ENCODE data around the gene TBATA. TPM values are rescaled to one million over a fixed set of nuclear protein-coding genes. Genes with fewer than 3 reads are reported as not detected.
"Not testable (repeated sequence)": the region's sequence is repeated elsewhere in the genome, so short reads cannot be mapped to it uniquely, and the experiment has no call there.

TBATA gene
- total RNA-seq, 1 experiment from 2014 or later: not detected

GRCh38 chr10:70771311-70772194 is 13.6 kb downstream of the TBATA start:
- no peak for DNase-seq (ENCODE audit: low spot score)
- no peaks in the 10 kb centered on the region for H3K27me3 ChIP-seq (replicated peaks; ENCODE audit: insufficient read depth, low read depth, low read length, poor library complexity)

GRCh38 chr10:70770516-70770915 is 14.7 kb downstream of the TBATA start:
- H3K4me1 ChIP-seq (ENCODE audit: insufficient read depth, low read length, poor library complexity, severe bottlenecking); DNase-seq (ENCODE audit: low spot score); H3K4me3 ChIP-seq (ENCODE audit: low read depth, low read length, poor library complexity, severe bottlenecking); H3K27me3 ChIP-seq (replicated peaks; ENCODE audit: insufficient read depth, low read depth, low read length, poor library complexity); POLR2A ChIA-PET (ENCODE audit: low non-redundant PET); intact Hi-C loops (cut with micrococcal nuclease; ENCODE audit: unreplicated experiment); H3K27ac ChIP-seq (ENCODE audit: low read depth, low read length, poor library complexity, severe bottlenecking); H3K36me3 ChIP-seq (ENCODE audit: insufficient read depth, low read length, poor library complexity, severe bottlenecking); BruUV-seq (replicated peaks); H3K9me3 ChIP-seq (ENCODE audit: low read depth, low read length, poor library complexity, severe bottlenecking); CTCF ChIA-PET: not testable (repeated sequence)

More at GRCh38 chr10:70771311-70772194, 13.6 kb downstream of the TBATA start:
- TF ChIP-seq CTCF (conservative IDR thresholded peaks at IDR 0.05; ENCODE audit: low read depth, low read length): no peak
- TF ChIP-seq EZH2 (IDR thresholded peaks at IDR 0.05; ENCODE audit: borderline replicate concordance, low read depth, low read length, poor library complexity, severe bottlenecking): no peak
- no peaks in the 10 kb centered on the region for H3K36me3 ChIP-seq (ENCODE audit: insufficient read depth, low read length, poor library complexity, severe bottlenecking)
- ChIA-PET POLR2A (ENCODE audit: low non-redundant PET) (no interaction called here), CTCF (no interaction called here)
- no peak overlapping the region for H3K27ac ChIP-seq (ENCODE audit: low read depth, low read length, poor library complexity, severe bottlenecking)
- H3K9me3 ChIP-seq (ENCODE audit: low read depth, low read length, poor library complexity, severe bottlenecking): no peaks in the 10 kb centered on the region
- H3K4me3 ChIP-seq (ENCODE audit: low read depth, low read length, poor library complexity, severe bottlenecking): no peak overlapping the region
- intact Hi-C loops (cut with micrococcal nuclease; ENCODE audit: unreplicated experiment): no loop called here
- H3K4me1 ChIP-seq (ENCODE audit: insufficient read depth, low read length, poor library complexity, severe bottlenecking): no peaks in the 10 kb centered on the region
- BruUV-seq (replicated peaks): no TSS peak

- TF ChIP-seq EZH2 (IDR thresholded peaks at IDR 0.05; ENCODE audit: borderline replicate concordance, low read depth, low read length, poor library complexity, severe bottlenecking) (no peak), CTCF (conservative IDR thresholded peaks at IDR 0.05; ENCODE audit: low read depth, low read length) (no peak)
- BruUV-seq (replicated peaks): no TSS peak
- Histone ChIP-seq H3K36me3 (ENCODE audit: insufficient read depth, low read length, poor library complexity, severe bottlenecking) (no peaks in the 10 kb centered on the region), H3K4me1 (ENCODE audit: insufficient read depth, low read length, poor library complexity, severe bottlenecking) (no peaks in the 10 kb centered on the region), H3K9me3 (ENCODE audit: low read depth, low read length, poor library complexity, severe bottlenecking) (peaks cover 4% of the 10 kb centered on the region), H3K4me3 (ENCODE audit: low read depth, low read length, poor library complexity, severe bottlenecking) (no peak overlapping the region), H3K27me3 (replicated peaks; ENCODE audit: insufficient read depth, low read depth, low read length, poor library complexity) (no peaks in the 10 kb centered on the region), H3K27ac (ENCODE audit: low read depth, low read length, poor library complexity, severe bottlenecking) (no peak overlapping the region)
- ChIA-PET CTCF (no interaction called here), POLR2A (ENCODE audit: low non-redundant PET) (no interaction called here)
- DNase-seq (ENCODE audit: low spot score): no peak
- intact Hi-C loops (cut with micrococcal nuclease; ENCODE audit: unreplicated experiment): no loop called here
Observed at GRCh38 chr10:70770001-70770400, 15.2 kb downstream of the TBATA start.

GRCh38 chr10:70769121-70769520 is 16.1 kb downstream of the TBATA start:
- Histone ChIP-seq H3K4me1 (ENCODE audit: insufficient read depth, low read length, poor library complexity, severe bottlenecking) (no peaks in the 10 kb centered on the region), H3K27ac (ENCODE audit: low read depth, low read length, poor library complexity, severe bottlenecking) (no peak overlapping the region), H3K9me3 (ENCODE audit: low read depth, low read length, poor library complexity, severe bottlenecking) (peaks cover 4% of the 10 kb centered on the region), H3K4me3 (ENCODE audit: low read depth, low read length, poor library complexity, severe bottlenecking) (no peak overlapping the region), H3K27me3 (replicated peaks; ENCODE audit: insufficient read depth, low read depth, low read length, poor library complexity) (no peaks in the 10 kb centered on the region), H3K36me3 (ENCODE audit: insufficient read depth, low read length, poor library complexity, severe bottlenecking) (no peaks in the 10 kb centered on the region)
- ChIA-PET POLR2A (ENCODE audit: low non-redundant PET) (no interaction called here), CTCF (no interaction called here)
- DNase-seq (ENCODE audit: low spot score): no peak
- no peak for TF ChIP-seq EZH2 (IDR thresholded peaks at IDR 0.05; ENCODE audit: borderline replicate concordance, low read depth, low read length, poor library complexity, severe bottlenecking)
- no peak for TF ChIP-seq CTCF (conservative IDR thresholded peaks at IDR 0.05; ENCODE audit: low read depth, low read length)
- intact Hi-C loops (cut with micrococcal nuclease; ENCODE audit: unreplicated experiment): no loop called here
- no TSS peak for BruUV-seq (replicated peaks)

- DNase-seq (ENCODE audit: low spot score); H3K27ac ChIP-seq (ENCODE audit: low read depth, low read length, poor library complexity, severe bottlenecking); H3K36me3 ChIP-seq (ENCODE audit: insufficient read depth, low read length, poor library complexity, severe bottlenecking); POLR2A ChIA-PET (ENCODE audit: low non-redundant PET); H3K9me3 ChIP-seq (ENCODE audit: low read depth, low read length, poor library complexity, severe bottlenecking); intact Hi-C loops (cut with micrococcal nuclease; ENCODE audit: unreplicated experiment); CTCF ChIA-PET; H3K4me1 ChIP-seq (ENCODE audit: insufficient read depth, low read length, poor library complexity, severe bottlenecking); H3K27me3 ChIP-seq (replicated peaks; ENCODE audit: insufficient read depth, low read depth, low read length, poor library complexity); H3K4me3 ChIP-seq (ENCODE audit: low read depth, low read length, poor library complexity, severe bottlenecking); BruUV-seq (replicated peaks): not testable (repeated sequence)
Observed at GRCh38 chr10:70768026-70768685, 17.0 kb downstream of the TBATA start.
